GM23248 (cell line): ENCODE results near the gene RARS1. TPM values are rescaled to one million over a fixed set of nuclear protein-coding genes. Genes with fewer than 3 reads are reported as not detected.

ENCODE experiments used
- DNase-seq: peaks from one replicate; pipeline ENCODE4 v3.0.0-alpha.2; 2015
- H2AFZ ChIP-seq: fragments of 200-600 bp; sonication (generic); 2 replicates; pipeline ENCODE4 v1.6.1; 2016; ENCODE audit warnings: antibody characterized with exemption
- H3F3A ChIP-seq: fragments of 200-600 bp; sonication (generic); 2 replicates; pipeline ENCODE4 v1.6.1; 2016; ENCODE audit warnings: mild to moderate bottlenecking, antibody characterized with exemption, mixed run types; ENCODE audit not compliant: insufficient read depth
- H3K27ac ChIP-seq: fragments of 200-600 bp; sonication (generic); 2 replicates; pipeline ENCODE4 v1.5.1; 2016; ENCODE audit warnings: mild to moderate bottlenecking
- H3K27me3 ChIP-seq: fragments of 200-600 bp; sonication (generic); replicated peaks from 2 replicates; pipeline ENCODE4 v1.6.1; 2016; ENCODE audit warnings: mild to moderate bottlenecking; ENCODE audit not compliant: insufficient read depth
- H3K36me3 ChIP-seq: fragments of 200-600 bp; sonication (generic); 2 replicates; pipeline ENCODE4 v1.6.1; 2016; ENCODE audit warnings: low read depth, mild to moderate bottlenecking
- H3K4me1 ChIP-seq: fragments of 200-600 bp; sonication (generic); 2 replicates; pipeline ENCODE4 v1.6.1; 2016; ENCODE audit warnings: mild to moderate bottlenecking; ENCODE audit not compliant: insufficient read depth
- H3K4me2 ChIP-seq: fragments of 200-600 bp; sonication (generic); one replicate; pipeline ENCODE4 v1.6.1; 2016; ENCODE audit warnings: mild to moderate bottlenecking; ENCODE audit not compliant: unreplicated experiment
- H3K4me3 ChIP-seq: fragments of 200-600 bp; sonication (generic); 2 replicates; pipeline ENCODE4 v1.5.1; 2016; ENCODE audit warnings: mild to moderate bottlenecking
- H3K79me2 ChIP-seq: fragments of 200-600 bp; sonication (generic); 2 replicates; pipeline ENCODE4 v1.6.1; 2016; ENCODE audit warnings: mild to moderate bottlenecking; ENCODE audit not compliant: insufficient read depth
- H3K9ac ChIP-seq: fragments of 200-600 bp; sonication (generic); 2 replicates; pipeline ENCODE4 v1.6.1; 2016; ENCODE audit warnings: mild to moderate bottlenecking
- H3K9me2 ChIP-seq: fragments of 200-600 bp; sonication (generic); 2 replicates; pipeline ENCODE4 v1.6.1; 2016; ENCODE audit warnings: mixed run types, mild to moderate bottlenecking, moderate library complexity; ENCODE audit not compliant: insufficient read depth
- H3K9me3 ChIP-seq: fragments of 200-600 bp; sonication (generic); one replicate; pipeline ENCODE4 v1.6.1; 2017; ENCODE audit warnings: low read depth
- H4K20me1 ChIP-seq: fragments of 200-600 bp; sonication (generic); 2 replicates; pipeline ENCODE4 v1.6.0; 2016; ENCODE audit not compliant: insufficient read depth
- EZH2 ChIP-seq: fragments of 200-600 bp; sonication (generic); IDR thresholded peaks from 2 replicates; pipeline ENCODE4 v1.6.1; 2018; ENCODE audit warnings: antibody characterized with exemption, mild to moderate bottlenecking; ENCODE audit not compliant: insufficient read depth, poor library complexity, severe bottlenecking
- EZH2phosphoT487 ChIP-seq: fragments of 200-600 bp; sonication (generic); IDR thresholded peaks from 2 replicates; pipeline ENCODE4 v1.6.1; 2018; ENCODE audit warnings: antibody characterized with exemption, moderate library complexity, mild to moderate bottlenecking, low read depth; ENCODE audit not compliant: insufficient read depth
- WGBS, 2 experiments: methylation state at CpG; one replicate each; pipeline ENCODE4 v1.1.6; 2015 to 2017; ENCODE audit warnings: low lambda C conversion rate in 2 of 2, low coverage in 1 of 2; ENCODE audit errors: missing lambda C conversion rate in 2 of 2; 5-methylcytosine and 5-hydroxymethylcytosine counted together
- in situ Hi-C: fragments of 300-500 bp; cut with MboI; formaldehyde crosslinking; loops from 2 replicates; pipeline ENCODE4 v1.15.0; 2020
- polyA plus RNA-seq: library from polyadenylated mRNA; unstranded; fragments of >200 nt; fragmentation: Nextera tagmentation; extraction: Ambion mirVana; gene quantifications from 2 replicates; pipeline ENCODE4 v1.2.1, GENCODE V29; 2016
- total RNA-seq: library from RNA; depleted of rRNA; stranded (reverse); fragments of >200 nt; shearing (Covaris generic); gene quantifications from 2 replicates; pipeline ENCODE4 v1.2.3, GENCODE V29; 2014

Gene RARS1
- total and polyA plus RNA-seq, 2 experiments from 2014 or later = 118 to 180 TPM

GRCh38 chr5:168550656-168551055, 64.4 kb downstream of the RARS1 start:
- Histone ChIP-seq H3F3A (peaks cover 12% of the 10 kb centered on the region), H3K4me2 (no peak overlapping the region), H3K4me3 (no peak overlapping the region), H3K4me1 (peaks cover 16% of the 10 kb centered on the region), H4K20me1 (no peaks in the 10 kb centered on the region), H3K9me2 (no peaks in the 10 kb centered on the region), H3K9ac (no peak overlapping the region), H3K9me3 (no peaks in the 10 kb centered on the region), H3K27ac (no peak overlapping the region), H3K36me3 (peaks cover 5% of the 10 kb centered on the region; the same call in 1 of the 2 replicates), H3K79me2 (peaks cover 40% of the 10 kb centered on the region), H2AFZ (no peak overlapping the region), H3K27me3 (no peaks in the 10 kb centered on the region)
- DNase-seq = no peak
- TF ChIP-seq EZH2 (no peak), EZH2phosphoT487 (no peak)
- in situ Hi-C loops = no loop called here

- in situ Hi-C loops = no loop called here
- Histone ChIP-seq H3K4me2 (no peak overlapping the region), H3K9me3 (no peaks in the 10 kb centered on the region), H3K79me2 (peaks cover 40% of the 10 kb centered on the region), H2AFZ (no peak overlapping the region), H3K27ac (peak overlapping the region; percentile 26; the same call in 1 of the 2 replicates), H3K9ac (no peak overlapping the region), H3K4me3 (no peak overlapping the region), H4K20me1 (no peaks in the 10 kb centered on the region), H3K4me1 (peaks cover 16% of the 10 kb centered on the region), H3F3A (peaks cover 15% of the 10 kb centered on the region), H3K27me3 (no peaks in the 10 kb centered on the region), H3K9me2 (no peaks in the 10 kb centered on the region), H3K36me3 (peaks cover 15% of the 10 kb centered on the region)
- peak; percentile 75 for DNase-seq
- TF ChIP-seq EZH2phosphoT487 (no peak), EZH2 (no peak)
- 16 to 19% methylated on average over 1 of the region's 1 CpG for WGBS, 2 experiments
Observed at GRCh38 chr5:168552146-168552545, 65.9 kb downstream of the RARS1 start.

- Histone ChIP-seq H4K20me1 (no peaks in the 10 kb centered on the region), H3K9me2 (no peaks in the 10 kb centered on the region), H3K36me3 (peaks cover 28% of the 10 kb centered on the region), H3K9ac (no peak overlapping the region), H3K4me2 (no peak overlapping the region), H3K27me3 (no peaks in the 10 kb centered on the region), H2AFZ (no peak overlapping the region), H3F3A (peaks cover 15% of the 10 kb centered on the region), H3K4me3 (no peak overlapping the region), H3K4me1 (peaks cover 16% of the 10 kb centered on the region), H3K9me3 (no peaks in the 10 kb centered on the region), H3K27ac (no peak overlapping the region), H3K79me2 (peaks cover 38% of the 10 kb centered on the region)
- no peak for DNase-seq
- 89 to 92% methylated on average over 2 of the region's 2 CpGs for WGBS, 2 experiments
- in situ Hi-C loops = no loop called here
- TF ChIP-seq EZH2 (no peak), EZH2phosphoT487 (no peak)
Observed at GRCh38 chr5:168553377-168554130, 67.3 kb downstream of the RARS1 start.

GRCh38 chr5:168557389-168557788, 71.1 kb downstream of the RARS1 start:
- peaks cover 10% of the 10 kb centered on the region for H3K4me1 ChIP-seq
- no peak for DNase-seq
- H3K27ac ChIP-seq = no peak overlapping the region
- H3K27me3 ChIP-seq = no peaks in the 10 kb centered on the region
- H2AFZ ChIP-seq = no peak overlapping the region
- H4K20me1 ChIP-seq = no peaks in the 10 kb centered on the region
- no peaks in the 10 kb centered on the region for H3K9me3 ChIP-seq
- H3K9me2 ChIP-seq = no peaks in the 10 kb centered on the region
- in situ Hi-C loops = no loop called here
- peaks cover 24% of the 10 kb centered on the region for H3K79me2 ChIP-seq
- TF ChIP-seq EZH2 (no peak), EZH2phosphoT487 (no peak)
- peaks cover 40% of the 10 kb centered on the region for H3K36me3 ChIP-seq
- H3K9ac ChIP-seq = no peak overlapping the region
- no peak overlapping the region for H3K4me2 ChIP-seq
- H3K4me3 ChIP-seq = no peak overlapping the region
- 95 to 100% methylated on average over 2 of the region's 2 CpGs for WGBS, 2 experiments
- peaks cover 15% of the 10 kb centered on the region for H3F3A ChIP-seq
